ENCODE measurements around the gene ARHGAP25.

Gene ARHGAP25, protein sequence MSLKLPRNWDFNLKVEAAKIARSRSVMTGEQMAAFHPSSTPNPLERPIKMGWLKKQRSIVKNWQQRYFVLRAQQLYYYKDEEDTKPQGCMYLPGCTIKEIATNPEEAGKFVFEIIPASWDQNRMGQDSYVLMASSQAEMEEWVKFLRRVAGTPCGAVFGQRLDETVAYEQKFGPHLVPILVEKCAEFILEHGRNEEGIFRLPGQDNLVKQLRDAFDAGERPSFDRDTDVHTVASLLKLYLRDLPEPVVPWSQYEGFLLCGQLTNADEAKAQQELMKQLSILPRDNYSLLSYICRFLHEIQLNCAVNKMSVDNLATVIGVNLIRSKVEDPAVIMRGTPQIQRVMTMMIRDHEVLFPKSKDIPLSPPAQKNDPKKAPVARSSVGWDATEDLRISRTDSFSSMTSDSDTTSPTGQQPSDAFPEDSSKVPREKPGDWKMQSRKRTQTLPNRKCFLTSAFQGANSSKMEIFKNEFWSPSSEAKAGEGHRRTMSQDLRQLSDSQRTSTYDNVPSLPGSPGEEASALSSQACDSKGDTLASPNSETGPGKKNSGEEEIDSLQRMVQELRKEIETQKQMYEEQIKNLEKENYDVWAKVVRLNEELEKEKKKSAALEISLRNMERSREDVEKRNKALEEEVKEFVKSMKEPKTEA

DNA sequence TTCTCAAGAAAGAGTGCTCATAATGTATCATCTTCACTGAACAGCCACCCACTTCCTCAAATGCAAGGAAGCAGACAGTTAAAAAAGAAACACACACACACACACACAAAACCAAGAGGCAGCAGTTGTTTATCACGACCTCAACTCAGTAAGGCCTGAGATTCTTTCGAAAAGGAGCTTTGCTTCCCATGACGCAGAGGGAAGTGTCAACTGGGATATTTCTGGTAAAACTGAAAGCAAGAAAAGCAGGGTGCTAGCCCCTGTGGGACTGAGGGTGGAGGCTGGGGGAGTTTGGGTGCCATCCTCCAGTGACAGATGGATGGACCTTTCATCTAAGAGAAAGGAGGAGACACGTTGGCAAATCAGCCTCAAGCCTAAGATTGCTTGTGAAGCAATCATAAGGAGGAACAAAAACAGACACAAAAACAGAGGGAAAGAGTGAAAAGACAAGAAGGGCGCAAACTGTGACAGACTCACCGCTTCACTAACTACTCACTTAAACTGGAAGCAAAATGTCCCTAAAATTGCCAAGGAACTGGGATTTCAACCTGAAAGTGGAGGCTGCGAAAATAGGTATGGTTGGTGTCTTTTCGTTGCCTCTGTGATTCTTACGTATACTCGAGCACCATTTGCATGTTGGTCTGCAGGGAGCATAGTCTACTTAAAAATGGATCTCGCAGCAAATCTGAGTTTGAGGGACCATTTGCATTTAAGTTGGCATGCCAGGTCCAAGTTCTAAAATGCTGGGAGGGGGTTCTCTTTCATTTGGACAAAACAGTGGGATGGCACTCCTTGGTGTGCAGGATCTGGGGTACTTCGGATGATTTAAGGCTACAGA is at the start of gene ARHGAP25:
ARHGAP25 (plus strand) TSS at position 124 of the 838 bp plus-strand sequence; CDS start at position 513, 389 bp downstream.
- no peak for DNase-seq

- no peak for DNase-seq
Observed at GRCh38 chr2:68686178-68686577, 48.4 kb upstream of the ARHGAP25 start.

DNA sequence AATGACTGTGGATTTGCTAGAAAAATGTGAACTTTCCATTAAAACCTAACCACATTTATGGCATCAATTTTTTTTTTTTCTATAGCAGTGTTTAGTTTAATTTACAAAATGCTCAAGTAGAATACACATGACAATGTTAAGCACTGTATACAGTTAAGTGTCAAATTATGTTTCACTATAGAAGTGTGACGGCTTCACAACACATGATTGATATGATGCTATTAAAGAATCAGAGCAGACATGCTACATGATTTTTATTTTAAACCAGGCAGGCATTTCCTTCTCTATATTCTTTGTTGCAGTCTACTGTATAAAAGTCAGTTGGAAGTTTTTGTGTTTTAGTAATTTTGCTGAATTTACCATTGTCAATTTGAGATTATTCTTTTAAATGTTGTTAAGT is 47.6 kb upstream of the ARHGAP25 start:
- no peak for DNase-seq

GRCh38 chr2:68689553-68690537 is 44.8 kb upstream of the ARHGAP25 start:
- no peak for DNase-seq

DNA sequence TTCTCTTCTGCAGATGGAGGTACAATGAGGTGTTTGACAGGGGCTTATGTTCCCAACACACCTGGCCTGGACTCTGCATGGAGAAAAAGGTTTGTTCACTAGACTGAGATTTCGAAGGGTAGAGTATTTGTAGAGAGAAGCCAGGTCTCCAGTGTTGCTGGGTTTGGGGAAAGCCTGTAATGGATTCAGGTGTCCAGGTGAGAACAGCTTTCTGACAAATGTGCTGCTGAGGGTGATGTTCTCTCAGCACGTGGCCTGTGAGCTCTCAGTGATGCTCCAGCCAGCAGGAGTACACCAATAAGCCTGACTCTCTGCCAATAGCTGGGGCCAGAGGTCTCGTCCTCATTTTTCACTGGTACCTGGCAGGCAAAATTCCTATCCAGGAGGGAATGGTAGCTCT is 43.8 kb upstream of the ARHGAP25 start:
- no peak for DNase-seq

DNA sequence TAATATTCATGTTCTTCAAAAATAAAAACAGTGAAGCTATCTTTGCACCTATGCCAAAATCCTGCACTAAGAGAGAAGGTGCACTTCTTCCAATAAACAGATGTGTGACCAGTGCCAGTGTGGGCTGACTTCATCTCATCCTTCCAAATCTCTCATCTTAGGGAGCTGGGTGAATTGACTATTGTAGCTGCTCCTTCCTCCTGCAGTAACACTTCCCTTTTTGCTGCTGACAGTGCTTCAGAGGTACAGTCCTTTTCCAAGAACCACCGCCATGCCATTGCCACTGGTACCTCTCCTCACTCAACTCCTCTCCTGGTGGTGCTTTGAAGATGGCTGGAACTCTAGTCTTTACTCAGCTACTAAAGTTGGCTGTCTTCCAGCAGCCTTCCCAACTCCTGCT is 42.1 kb upstream of the ARHGAP25 start:
- no peak for DNase-seq

GRCh38 chr2:68693951-68694350 is 40.7 kb upstream of the ARHGAP25 start:
- peak; percentile 32 for DNase-seq

GRCh38 chr2:68695971-68696370 is 38.6 kb upstream of the ARHGAP25 start:
- no peak for DNase-seq

- no peak for DNase-seq
Observed at GRCh38 chr2:68696554-68696953, 38.1 kb upstream of the ARHGAP25 start.

GRCh38 chr2:68698567-68699377 is 35.8 kb upstream of the ARHGAP25 start:
- DNase-seq: peak; percentile 28

DNA sequence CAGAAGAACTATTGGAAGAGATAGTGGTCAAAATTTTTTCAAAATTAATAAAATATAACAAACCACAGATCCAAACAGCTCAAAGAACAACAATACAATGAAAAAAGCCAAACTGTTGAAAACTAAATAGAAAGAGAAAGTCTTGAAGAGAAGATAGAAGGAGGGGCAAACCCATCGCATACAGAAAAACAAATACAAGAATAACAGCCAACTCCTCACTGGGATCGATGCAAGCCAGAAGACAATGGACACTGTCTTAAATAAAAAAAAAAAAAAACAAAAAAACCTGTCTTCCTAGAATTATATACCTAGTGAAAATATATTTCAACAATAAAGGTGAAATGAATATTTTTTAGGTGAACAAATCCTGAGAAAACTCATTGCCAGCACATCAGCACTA is 34.1 kb upstream of the ARHGAP25 start:
- no peak for DNase-seq

DNA sequence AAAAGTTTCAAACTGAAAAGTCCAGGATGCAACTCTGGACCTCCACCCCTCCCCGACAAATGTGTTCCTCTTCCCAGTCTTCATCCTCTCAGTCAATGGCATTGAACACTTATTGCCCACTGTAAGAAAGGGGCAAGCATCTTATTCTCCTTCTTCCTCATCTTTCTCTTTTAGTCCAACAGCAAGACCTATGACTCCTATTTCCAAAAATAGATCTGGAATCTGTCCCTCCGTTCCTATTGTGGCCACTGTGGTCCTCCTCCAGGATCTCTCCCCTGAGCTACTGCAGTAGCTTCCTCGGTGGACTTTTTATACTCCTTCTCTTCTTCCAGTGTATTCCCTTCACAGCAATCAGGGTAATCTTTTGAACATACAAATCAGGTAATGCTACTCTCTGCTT is 28.0 kb upstream of the ARHGAP25 start:
- no peak for DNase-seq

- DNase-seq: no peak
Observed at GRCh38 chr2:68708629-68709028, 26.0 kb upstream of the ARHGAP25 start.

DNA sequence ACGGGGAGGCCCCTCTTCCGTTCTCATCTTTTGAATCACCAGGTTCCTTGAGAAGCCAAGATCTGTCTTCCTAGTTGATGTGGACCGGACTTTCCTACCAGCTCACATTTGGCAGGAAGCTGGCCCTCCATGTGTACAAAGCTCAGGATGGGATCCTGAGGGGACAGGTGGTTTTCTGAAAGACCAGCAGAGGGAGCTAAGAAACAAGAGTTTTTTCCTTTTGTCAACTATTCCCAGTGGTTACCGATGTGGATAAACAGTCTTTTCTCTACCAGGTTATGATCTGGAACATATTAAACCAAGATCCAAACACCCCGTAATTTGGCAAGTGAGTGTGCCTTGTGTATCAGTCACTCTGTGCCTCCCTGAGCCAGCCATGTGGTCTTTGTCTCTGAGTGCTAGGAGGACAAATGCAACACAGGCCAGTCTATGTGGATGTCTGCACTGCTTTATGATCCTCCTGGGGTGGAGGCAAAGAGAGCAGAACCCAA is 25.1 kb upstream of the ARHGAP25 start:
- peak; percentile 38 for DNase-seq

GRCh38 chr2:68710336-68710735 is 24.3 kb upstream of the ARHGAP25 start:
- DNase-seq: no peak

DNA sequence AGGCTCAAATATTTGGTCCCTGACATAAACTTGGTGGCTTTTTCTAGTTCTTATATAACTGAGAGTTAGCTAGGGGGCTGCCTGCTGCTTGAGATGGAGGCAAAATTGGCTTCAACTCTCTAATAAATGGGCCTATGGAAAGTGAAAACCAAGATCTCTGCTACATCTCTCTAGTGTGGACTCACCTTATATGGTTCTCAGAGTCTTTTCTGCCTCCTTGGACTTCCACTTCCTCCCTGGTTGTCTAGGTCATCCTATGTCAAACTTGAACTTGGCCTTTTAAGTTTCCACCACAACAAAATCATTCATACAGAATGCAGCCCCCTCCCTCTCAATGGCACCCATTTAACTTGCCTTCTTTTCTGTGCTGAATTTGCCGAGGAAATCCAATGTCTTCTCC is 23.9 kb upstream of the ARHGAP25 start:
- DNase-seq: no peak

GRCh38 chr2:68714866-68715265 is 19.7 kb upstream of the ARHGAP25 start:
- DNase-seq: no peak

- peak; percentile 10 for DNase-seq
Observed at GRCh38 chr2:68715353-68716041, 19.1 kb upstream of the ARHGAP25 start.

DNA sequence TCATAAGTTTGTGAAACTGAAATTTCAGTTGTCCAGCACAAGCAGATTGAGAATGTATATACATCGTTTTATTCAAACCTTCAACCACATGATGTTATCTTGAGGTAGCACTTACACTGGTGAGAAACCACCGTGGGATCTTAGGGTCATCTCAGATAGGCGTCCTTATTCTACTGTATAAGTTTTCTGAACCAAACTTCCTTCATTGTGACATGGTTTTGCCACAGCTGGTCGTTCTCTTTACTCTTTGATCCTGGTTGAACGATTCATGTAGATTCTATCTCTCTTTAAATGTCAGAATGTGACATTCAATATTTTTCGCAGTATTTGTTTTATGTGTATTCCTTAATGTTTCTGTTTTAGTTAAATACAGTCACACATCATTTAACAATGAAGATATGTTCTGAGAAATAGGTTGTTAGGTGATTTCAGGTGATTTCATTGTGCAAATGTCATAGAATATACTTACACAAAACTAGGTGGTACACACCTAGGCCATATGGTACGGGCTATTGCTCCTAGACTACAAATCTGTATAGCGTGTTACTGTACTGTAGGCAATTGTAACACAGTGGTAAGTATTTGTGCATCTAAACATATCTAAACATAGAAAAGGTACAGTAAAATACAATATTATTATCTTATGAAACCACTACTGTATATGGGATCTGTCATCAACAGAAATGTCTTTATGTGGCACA is 17.9 kb upstream of the ARHGAP25 start:
- DNase-seq: no peak

DNA sequence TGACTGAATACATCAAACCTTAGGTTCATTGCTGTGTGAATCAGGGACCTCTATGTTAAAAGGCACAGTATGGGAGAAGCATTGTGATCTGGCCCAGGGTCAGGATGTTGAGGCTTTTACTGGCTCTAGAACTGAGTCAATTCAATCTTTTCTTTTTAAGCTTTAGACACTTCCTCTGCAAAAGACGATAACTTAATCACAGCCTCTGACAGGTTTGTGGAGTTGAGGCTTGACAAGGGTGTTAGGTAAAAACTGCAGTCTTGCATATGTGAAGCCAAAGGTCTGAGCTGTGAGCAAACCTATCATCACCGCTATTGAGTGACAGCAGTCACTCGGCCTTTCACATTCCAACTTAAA is 17.3 kb upstream of the ARHGAP25 start:
- DNase-seq: no peak
